Activated effector memory CD4-positive, alpha-beta T cell treated with Interleukin-2 at 50 U/mL for 16 hours (primary cell): ENCODE measurements around the gene AGPAT3.
"Not testable (repeated sequence)": the region's sequence is repeated elsewhere in the genome, so short reads cannot be mapped to it uniquely, and the experiment has no call there.

Experiments
- DNase-seq: peaks from one replicate; pipeline ENCODE4 v3.0.0-alpha.2; 2020

The AGPAT3 gene

DNA sequence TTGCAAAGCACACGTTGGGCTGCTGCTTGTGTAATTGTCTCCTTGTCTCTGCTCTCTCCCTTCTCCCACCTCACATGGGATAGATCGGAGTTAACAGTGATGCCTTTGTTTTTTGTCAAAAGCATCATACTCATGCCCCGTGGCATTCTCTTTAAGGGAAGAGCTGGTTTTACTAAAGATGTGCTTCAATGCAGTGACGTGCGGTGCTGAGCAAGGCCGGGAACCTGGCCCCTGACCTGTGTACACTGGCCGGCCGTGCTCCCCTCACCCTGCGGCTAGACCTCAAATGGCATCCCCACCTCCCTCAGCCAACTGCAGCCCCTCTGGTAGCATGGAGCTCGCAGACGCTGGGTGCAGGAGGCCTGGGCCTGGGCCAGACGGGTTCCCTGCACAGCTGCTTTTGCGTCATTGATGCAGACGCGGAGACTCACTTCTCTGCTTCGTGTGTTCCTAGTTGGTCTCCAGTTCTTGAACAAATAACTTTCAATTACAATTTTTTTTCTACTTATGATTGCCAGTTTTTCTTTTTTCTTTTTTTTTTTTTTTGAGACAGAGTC is 19.9 kb downstream of the AGPAT3 start:
- DNase-seq = no peak

DNA sequence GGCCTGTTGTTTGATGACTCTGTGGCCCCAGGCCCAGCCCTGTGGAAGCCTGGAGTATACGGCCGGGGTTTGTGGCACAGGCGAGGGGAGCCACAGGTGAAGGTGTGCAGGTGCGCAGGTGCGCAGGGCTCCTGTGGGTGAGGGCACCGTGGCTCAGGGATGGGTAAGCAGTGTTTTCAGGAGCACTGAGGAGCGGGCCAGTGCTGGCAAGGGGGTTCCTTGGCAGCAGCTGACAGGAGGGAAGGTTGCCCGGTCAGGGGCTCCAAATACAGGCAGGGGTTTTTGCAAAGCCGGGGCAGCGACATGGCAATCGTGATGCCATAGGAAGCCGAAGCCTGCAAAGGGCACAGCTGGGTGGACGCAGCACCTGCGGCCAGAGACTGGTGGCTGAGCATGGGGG is 20.7 kb downstream of the AGPAT3 start:
- no peak for DNase-seq

DNA sequence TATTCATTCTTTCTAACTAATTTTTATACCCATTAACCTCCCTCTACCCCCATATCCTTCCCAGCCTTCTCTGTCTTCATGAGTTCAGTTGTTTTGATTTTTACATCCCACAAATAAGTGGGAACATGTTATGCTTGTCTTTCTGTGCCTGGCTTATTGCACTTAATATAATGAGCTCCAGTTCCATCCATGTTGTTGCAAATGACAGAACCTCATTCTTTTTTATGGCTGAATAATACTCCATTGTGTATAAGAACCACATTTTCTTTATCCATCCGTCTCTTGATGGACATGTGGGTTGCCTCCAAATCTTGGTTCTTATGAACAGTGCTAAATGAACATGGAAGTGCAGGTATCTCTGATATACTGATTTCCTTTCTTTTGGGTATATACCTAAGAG is 21.5 kb downstream of the AGPAT3 start:
- no peak for DNase-seq

DNA sequence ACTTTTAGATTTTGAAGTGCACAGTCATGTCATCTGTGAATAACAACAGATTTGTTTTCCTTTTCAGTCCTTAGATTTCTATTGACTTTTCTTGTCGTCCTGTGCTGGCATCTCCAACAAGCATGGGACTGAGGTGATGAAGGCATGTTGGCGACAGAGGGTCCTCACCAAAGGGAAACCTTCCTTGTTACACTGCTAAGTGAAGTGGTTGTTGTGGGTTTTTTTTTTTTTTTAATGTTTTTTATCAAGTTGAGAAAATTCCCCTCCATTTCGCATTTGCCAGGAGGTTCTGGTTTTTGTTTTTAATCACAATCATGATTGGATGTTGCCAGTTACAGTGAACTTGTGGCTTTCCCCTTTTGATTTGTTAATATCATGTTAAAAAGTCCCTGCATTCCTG is 24.0 kb downstream of the AGPAT3 start:
- no peak for DNase-seq

DNA sequence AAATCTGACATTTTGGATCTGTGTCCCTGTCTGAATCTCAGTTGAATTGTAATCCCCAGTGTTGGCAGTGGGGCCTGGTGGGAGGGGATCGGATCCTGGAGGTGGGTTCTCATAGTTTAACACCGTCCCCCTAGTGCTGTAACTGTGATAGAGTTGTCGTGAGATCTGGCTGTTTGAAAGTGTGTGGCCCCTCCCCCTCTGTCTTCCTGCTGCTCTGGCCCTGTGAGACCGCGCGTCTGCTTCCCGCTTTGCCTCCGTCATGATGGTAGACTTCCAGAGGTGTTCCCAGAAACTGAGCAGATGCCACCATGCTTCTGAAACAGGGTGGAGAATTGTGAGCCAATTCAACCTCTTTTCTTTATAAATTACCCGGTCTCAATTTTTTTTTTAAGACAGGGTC is 25.0 kb downstream of the AGPAT3 start:
- no peak for DNase-seq

DNA sequence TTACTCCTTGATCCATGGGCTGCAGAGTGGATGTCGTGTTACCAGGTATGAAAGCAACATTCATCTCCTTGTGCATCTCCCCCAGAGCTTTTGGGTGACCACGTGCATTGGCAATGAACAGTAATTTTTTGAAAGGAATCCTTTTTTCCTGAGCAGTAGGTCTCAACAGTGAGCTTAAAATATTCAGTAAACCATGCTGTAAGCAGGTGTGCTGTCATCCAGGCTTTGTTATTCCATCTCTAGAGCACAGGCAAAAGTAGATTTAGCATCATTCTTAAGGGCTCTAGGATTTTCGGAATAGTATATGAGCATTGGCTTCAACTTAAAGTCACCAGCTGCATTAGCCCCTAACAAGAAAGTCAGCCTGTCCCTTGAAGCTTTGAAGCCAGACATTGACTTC is 27.3 kb downstream of the AGPAT3 start:
- DNase-seq = no peak

DNA sequence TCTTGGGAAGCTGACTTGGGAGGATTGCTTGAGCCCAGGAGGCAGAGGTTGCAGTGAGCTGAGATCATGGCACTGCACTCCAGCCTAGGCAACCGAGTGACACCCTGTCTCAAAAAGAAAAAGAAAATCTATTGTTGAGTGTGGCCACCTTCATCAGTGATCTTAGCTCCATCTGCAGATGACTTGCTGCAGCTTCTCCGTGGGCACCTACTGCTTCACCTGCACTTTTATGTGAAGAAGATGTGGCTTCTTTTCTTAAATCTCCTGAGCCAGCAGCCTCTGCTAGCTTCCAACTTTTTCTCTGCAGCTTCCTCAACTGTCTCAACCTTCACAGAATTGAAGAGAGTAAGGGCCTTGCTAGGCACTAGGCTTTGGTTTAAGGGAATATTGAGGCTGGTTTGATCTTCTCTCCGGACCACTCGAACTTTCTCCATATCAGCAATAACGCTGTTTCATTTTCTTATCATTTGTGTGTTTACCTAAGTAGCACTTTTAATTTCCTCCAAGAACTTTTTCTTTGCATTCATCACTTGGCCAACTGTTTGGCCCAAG is 28.0 kb downstream of the AGPAT3 start:
- no peak for DNase-seq

DNA sequence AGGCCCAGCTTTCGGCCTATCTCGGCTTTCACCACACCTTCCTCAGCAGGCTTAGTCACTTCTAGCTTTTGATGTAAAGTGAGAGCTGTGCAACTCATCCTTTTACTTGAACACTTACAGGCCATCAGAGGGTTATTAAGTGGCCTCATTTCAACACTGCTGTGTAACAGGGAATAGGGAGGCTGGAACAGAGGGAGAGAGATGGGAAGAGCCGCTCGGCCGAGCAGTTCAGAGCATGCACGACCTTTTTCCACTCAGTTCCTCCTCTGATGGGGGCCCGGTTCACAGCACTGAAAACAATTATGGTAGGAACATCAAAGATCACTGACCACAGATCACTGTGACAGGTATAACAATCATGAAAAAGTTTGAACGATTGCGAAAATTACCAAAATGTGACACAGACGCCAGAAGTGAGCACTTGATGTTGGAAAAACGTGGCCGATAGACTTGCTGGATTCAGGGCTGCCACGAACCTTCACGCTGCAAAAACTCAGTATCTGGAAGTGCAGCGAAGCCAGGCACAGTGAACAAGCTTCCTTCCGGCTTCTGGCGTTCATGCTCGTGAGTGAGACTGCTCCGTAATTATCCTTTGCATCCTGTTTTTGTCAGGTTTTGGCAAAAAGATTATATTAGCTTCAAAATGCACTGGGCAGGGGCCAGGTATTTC is 28.6 kb downstream of the AGPAT3 start:
- no peak for DNase-seq

DNA sequence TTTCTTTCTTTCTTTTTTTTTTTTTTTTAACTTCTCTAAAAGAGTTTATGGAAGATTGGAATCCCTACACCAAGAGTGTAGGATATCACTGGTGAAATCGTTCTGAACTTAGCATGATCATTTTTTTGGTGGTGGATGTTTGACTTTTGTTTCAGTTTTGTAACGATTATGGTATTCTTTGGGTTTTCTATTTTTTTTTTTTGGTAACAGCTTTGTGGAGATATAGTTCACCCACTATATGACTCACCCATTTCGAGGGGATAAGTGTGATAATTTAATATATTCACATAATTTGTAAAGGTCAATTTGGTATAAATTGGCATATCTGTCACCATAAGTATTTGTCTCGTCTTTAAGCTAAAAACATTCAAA is 29.2 kb downstream of the AGPAT3 start:
- no peak for DNase-seq

DNA sequence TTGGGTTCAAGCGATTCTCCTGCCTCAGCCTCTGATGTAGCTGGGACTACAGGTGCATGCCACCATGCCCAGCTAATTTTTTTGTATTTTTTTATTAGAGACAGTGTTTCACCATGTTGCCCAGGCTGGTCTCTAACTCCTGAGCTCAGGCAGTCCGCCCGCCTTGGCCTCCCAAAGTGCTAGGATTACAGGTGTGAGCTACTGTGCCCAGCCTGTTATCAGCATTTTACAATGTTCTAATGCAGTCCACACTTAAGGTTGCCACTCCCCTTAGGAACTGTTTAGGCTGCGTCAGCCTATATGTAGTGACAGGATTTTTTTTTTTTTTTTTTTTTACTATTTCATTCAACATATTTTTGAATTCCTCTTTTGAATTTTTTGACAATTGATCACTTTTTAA is 30.2 kb downstream of the AGPAT3 start:
- DNase-seq = no peak

DNA sequence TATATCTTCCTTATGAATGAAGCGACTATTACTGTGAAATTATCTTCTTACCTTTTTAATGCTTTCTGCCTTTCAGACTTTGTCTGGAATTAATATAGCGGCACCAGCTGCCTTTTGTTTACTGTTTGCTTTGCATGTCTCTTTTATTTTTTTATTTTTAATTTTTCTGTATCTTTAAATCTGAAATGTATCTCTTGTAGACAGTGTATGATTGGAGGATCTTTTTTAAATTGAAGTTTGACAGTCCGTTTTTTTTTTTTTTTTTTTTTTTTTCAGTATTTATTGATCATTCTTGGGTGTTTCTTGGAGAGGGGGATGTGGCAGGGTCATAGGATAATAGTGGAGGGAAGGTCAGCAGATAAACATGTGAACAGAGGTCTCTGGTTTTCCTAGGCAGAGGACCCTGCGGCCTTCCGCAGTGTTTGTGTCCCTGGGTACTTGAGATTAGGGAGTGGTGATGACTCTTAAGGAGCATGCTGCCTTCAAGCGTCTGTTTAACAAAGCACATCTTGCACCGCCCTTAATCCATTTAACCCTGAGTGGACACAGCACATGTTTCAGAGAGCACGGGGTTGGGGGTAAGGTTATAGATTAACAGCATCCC is 31.8 kb downstream of the AGPAT3 start:
- not testable (repeated sequence) for DNase-seq

DNA sequence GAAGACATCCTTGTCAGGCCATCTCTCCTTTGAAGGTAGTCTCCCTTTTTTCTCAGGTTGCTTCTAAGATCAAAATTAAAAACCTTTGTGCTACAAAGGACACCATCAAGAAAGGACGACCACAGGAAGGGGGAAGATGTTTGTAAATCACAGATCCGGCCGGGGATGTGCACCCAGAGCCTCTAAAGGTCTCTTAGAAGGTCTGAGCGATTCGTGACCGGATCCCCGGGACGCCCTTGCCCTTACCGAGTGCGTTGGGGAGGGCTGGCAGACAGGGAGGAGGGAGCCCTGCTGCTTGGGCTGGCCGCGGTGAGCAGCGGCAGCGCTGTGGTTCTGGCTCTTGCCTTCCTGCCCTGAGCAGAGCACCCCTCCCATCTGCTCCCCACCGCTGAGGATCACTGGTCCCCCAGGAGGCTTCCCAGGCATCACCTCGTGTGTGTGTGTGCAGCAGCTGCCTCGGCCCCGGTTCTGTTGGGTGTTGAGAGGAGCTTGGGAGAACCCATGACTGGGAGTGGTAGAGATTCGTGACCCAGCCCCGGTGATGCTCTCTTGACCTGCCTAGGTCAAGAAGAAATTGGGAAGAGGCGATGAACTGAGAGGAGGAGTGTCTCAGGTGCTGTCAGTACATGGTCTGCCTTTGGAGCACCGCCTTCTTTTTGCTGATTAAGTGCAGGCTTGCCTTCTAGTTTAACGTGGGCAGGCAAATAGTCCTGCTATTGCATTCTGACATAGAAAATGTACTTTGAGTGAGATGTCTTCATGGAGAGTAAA is 34.5 kb downstream of the AGPAT3 start:
- no peak for DNase-seq

DNA sequence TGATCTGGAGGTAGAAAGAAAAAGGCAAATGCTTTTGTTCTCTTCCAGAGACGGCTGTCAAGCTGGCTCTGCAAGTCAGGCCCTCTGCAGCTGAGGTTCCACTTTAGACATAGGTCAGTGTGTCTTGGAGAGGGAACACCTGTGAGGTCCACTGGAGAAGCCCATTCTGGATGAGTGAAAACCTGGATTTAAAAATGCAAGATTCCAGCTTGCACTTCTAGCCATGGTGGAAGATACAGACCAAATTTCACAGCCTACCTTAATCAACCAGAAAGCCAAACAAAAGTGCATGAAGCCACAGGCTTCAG is 35.0 kb downstream of the AGPAT3 start:
- DNase-seq = no peak

DNA sequence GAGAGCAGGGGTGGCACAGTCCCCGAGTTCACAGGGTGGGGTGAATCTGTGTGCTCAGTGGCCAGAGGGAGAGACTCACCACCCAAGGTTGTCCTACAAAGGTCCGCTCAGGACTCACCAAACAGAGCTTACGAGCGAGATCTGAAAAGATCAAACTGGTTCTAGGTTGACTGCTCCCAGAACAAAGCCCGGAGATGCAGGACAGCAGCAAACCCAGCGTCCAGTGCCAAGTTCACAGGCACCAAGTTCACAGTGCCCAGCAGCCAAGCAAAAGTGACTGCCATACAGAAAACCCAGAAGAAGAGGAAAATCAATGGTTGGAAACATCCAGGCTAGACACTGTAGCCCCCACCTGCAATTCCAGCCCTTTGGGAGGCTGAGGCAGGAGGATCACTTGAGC is 35.7 kb downstream of the AGPAT3 start:
- no peak for DNase-seq

DNA sequence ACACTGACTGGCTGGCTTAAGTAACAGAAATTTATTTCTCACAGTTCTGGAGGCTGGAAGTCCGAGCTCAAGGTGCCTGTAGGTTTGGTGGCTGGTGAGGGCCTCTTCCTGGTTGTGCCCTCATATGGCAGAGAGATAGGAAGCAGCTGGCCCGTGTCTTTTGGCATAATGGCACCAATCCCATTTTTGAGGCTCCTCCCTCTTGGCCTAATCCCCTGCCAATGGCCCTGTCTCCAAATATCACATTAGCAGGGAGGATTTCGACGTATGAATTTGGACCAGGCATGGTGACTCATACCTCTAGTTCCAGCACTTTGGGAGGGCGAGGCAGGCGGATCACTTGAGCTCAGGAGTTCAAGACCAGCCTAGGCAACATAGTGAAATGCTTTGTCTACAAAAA is 37.4 kb downstream of the AGPAT3 start:
- DNase-seq = no peak

DNA sequence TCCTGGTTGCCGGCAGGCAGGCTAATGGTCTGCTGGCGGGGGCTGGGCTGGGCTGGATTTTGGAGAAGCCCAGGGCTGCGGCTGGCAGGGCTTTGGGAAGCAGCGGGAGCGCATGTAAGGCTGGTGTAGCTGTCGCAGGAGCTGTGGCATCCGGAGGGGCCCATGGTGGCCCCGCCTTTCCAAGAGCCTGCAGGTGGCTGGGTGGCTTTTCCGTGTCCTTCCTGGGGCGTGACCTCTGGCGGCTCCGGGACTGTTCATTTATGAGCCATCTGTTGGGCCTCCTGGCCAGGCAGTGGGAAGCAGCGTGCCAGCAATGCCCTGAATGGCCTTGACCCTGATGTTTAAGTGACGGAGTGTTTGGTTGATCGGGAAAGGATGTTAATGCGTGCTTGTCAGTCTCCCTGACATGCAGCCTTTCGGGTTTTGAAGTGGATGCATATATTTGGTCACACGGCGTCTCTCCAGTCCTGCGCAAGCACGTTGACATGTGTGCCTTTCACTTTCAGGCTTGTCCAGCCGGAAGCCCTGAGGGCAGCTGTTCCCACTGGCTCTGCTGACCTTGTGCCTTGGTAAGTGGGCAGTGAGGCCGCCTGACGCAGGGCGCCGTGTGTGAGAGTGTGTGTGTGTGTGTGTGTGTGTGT is 38.5 kb downstream of the AGPAT3 start:
- no peak for DNase-seq

DNA sequence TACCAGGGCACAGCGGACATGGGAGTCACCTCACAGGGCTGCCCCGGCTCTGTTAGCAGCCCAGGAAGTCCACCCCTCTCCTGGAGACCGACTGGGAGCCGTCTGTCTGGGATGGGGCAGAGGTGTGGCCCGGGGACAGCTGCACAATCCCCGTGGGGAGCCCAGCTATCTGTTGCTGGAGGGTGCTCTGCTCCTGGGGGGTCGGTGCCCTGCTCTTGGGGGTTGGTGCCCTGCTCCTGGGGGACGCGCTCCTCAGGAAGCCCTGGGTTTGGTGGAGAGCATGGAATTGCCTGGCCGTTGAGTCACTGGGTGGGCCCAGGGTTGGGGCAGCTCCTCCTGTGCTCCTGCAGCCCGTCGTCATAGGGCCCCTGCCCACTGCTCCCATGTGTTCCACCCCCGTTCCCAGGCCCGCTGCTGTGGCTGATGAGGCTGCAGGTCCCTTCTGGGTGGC is 39.3 kb downstream of the AGPAT3 start:
- no peak for DNase-seq

DNA sequence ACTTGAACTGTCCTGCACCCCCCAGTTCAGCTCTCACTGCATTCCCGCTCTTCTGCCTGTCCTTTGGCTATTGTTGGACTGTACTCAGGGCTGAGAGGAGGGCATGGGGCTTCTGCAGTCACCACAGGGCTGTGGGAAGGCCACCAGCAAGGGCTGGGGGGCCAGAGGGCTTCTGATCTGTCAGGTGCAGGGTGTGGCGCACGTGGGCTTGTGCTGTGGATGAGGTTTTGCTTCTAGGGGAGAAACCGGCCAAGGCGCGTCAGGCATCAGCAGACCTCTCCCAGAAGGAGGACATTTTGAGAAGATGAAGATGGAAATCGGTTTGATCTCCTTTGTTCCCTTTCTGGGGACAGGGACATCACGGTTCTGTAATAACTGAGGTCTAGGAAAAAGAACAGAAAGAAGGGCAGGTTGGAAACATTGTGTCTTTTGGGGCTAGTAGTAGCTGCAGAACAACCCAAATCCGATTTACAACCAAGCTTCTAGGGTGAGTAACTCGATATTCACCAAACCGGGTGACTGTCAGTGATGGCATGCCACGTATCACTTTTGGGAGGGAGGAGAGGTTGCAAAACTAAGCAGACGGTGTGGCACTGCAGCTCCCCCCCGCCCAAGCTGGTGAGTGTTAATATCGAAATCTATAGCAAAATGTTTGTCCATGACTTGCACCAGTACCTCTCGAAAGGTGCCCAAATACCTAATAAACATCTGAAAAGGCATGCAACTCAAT is 40.9 kb downstream of the AGPAT3 start:
- no peak for DNase-seq

DNA sequence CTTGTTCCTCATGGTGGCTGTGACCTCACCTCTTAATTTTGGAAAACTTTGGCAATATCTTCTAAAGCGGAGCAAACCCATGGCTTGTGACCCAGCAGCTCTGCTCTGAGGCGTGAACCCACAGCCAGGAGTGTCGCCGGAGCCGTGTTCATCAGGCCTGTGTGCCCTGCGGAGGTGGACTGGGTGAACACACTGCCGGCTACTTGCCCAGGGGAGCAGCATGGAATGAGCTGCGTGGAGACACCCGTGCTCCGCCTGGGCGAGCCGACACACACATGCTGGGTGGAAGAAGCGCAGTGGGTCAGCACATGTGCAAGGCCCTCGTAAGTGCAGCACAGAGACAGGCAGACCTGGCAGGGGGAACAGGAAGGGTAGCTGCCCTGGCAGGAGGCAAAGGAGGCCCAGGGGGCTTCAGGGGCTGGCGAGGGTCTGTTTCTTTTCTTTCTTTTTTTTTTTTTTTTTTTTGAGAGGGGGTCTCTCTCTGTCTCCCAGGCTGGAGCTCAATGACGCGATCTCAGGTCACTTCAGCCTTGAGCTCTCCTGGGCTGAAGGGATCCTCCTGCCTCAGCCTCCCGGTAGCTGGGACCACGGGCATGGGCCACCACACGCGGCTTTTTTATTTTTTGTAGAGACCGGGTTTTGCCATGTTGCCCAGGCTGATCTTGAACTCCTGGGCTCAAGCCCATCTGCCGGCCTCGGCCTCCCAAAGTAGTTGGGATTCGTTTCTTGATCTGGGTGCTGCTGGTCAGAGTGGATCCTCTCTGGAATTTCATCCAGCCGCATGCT is 41.8 kb downstream of the AGPAT3 start:
- DNase-seq = no peak

DNA sequence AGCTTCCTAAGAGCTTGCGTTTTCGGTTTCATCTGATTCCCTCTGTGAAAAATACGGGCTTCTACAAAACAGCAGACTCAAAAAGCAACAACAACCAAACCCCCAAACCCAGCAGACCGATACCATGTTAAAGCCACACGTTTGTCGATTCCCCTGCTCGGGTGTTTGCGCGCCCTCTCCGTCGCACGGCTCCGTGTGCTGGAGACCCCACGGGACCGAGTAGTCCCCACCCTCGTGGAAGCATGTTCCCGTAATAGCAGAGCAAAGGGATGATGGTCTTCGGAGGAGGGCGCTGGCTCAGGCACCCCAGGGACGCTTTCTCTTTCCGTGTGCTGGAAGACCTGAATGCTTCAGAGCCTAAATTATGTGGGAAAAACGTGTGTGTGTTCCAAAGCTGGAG is 42.7 kb downstream of the AGPAT3 start:
- DNase-seq = no peak

DNA sequence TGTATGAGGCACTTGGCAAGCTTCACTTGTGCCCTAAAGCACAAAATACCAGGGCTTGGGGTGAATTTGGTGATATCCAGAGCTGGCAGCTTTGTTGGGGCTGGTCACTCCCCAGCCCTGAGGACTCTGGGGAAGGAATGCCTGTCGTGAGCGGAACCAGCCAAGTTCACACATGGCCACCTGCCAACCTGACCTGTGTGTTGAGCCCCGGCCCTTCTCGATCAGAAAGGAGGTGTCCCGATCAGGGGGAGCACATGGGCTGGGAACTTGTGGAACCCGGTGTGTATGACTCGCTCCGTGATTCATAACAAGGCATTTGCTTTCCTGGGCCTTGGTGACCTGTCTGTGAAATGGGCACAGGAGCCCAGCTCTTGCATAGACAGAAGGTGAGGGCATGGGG is 43.1 kb downstream of the AGPAT3 start:
- DNase-seq = no peak
